Endothelial cell of umbilical vein (primary cell): ENCODE data around the gene CNTNAP4. TPM values are rescaled to one million over a fixed set of nuclear protein-coding genes. Genes with fewer than 3 reads are reported as not detected.

Experiments
- BruUV-seq: library from RNA; stranded (reverse); fragments of 400-500 nt; replicated peaks from 2 replicates; lab custom pipeline; 2021; lab: Mats Ljungman, UMichigan
- CTCF ChIA-PET: fragments of 300-600, 350-600 bp; sonication (Branson Sonifier 250); formaldehyde crosslinking; loops from one replicate; lab custom pipeline; 2021; ENCODE audit warnings: antibody characterized with exemption, inconsistent platforms; lab: Charles Lee
- POLR2A ChIA-PET: fragments of 300-600, 350-600 bp; sonication (Branson Sonifier 250); formaldehyde crosslinking; loops from one replicate; lab custom pipeline; 2021; ENCODE audit warnings: antibody characterized with exemption, inconsistent platforms; lab: Charles Lee
- DNase-seq: peaks from one replicate; pipeline ENCODE4 v3.0.0-alpha.2; 2011; ENCODE audit warnings: low read depth, low spot score
- FAIRE-seq: peaks from 2 replicates; lab custom pipeline; 2011; peaks lifted over from hg19 to GRCh38; lab: Jason Lieb, UNC
- H2AFZ ChIP-seq: 2 replicates; pipeline ENCODE4 v1.6.0; 2012; ENCODE audit warnings: low read depth, low read length, control low read depth, inconsistent platforms
- H3K27ac ChIP-seq: 2 replicates; pipeline ENCODE4 v1.5.1; 2011; ENCODE audit warnings: low read depth, mild to moderate bottlenecking, control low read depth, low read length, moderate library complexity; ENCODE audit not compliant: insufficient read depth
- H3K27me3 ChIP-seq, 2 experiments: 2 replicates each; pipeline versions ENCODE4 v1.6.0 to v1.6.1; 2011; ENCODE audit warnings: low read length in 2 of 2, mixed read lengths in 1 of 2; ENCODE audit not compliant: control insufficient read depth in 2 of 2, insufficient read depth in 2 of 2
- H3K36me3 ChIP-seq, 2 experiments: 2 replicates in 1 of 2; 3 replicates in 1 of 2; pipeline ENCODE4 v1.5.1; 2011; ENCODE audit warnings: low read length in 2 of 2, mild to moderate bottlenecking in 1 of 2, moderate library complexity in 1 of 2; ENCODE audit not compliant: control insufficient read depth in 2 of 2, insufficient read depth in 2 of 2; ENCODE audit errors: extremely low read depth in 1 of 2
- H3K4me1 ChIP-seq: 3 replicates; pipeline ENCODE4 v1.5.1; 2011; ENCODE audit warnings: mild to moderate bottlenecking, low read length; ENCODE audit not compliant: control insufficient read depth, insufficient read depth; ENCODE audit errors: extremely low read depth
- H3K4me2 ChIP-seq: 2 replicates; pipeline ENCODE4 v1.6.1; 2011; ENCODE audit warnings: low read length, control low read depth, mixed read lengths; ENCODE audit not compliant: insufficient read depth
- H3K4me3 ChIP-seq, 3 experiments: fragments of 200-600 bp in 1 of 3; sonication (generic), shearing (Covaris generic) in 1 of 3; replicated peaks in 1 of 3; 2 replicates each; pipeline ENCODE4 v1.5.1; 2011 to 2016; ENCODE audit warnings: control low read depth in 3 of 3, low read length in 3 of 3, mild to moderate bottlenecking in 2 of 3, inconsistent platforms in 1 of 3, low read depth in 1 of 3, moderate library complexity in 1 of 3; ENCODE audit not compliant: insufficient read depth in 1 of 3
- H3K79me2 ChIP-seq: 2 replicates; pipeline ENCODE4 v1.6.0; 2012; ENCODE audit warnings: low read length, inconsistent platforms; ENCODE audit not compliant: control insufficient read depth, insufficient read depth
- H3K9ac ChIP-seq: replicated peaks from 2 replicates; pipeline ENCODE3; 2011; ENCODE audit warnings: low read length, control low read depth; ENCODE audit not compliant: insufficient read depth; ENCODE audit errors: extremely low read depth
- H3K9me1 ChIP-seq: replicated peaks from 3 replicates; pipeline ENCODE4 v1.6.0; 2011; ENCODE audit warnings: mild to moderate bottlenecking, low read length; ENCODE audit not compliant: control insufficient read depth, insufficient read depth; ENCODE audit errors: extremely low read depth
- H3K9me3 ChIP-seq: replicated peaks from 2 replicates; pipeline ENCODE4 v1.5.1; 2012; ENCODE audit warnings: low read length, inconsistent platforms; ENCODE audit not compliant: control insufficient read depth, insufficient read depth
- H4K20me1 ChIP-seq: replicated peaks from 2 replicates; pipeline ENCODE3; 2011; ENCODE audit warnings: mild to moderate bottlenecking, low read length; ENCODE audit not compliant: control insufficient read depth, insufficient read depth; ENCODE audit errors: extremely low read depth
- CTCF ChIP-seq, 2 donors: IDR thresholded peaks; 1 replicate in 1 of 2; 2 replicates in 1 of 2; pipeline ENCODE4 v1.5.1; 2011; ENCODE audit warnings: low read length in 2 of 2, mild to moderate bottlenecking in 2 of 2, moderate library complexity in 2 of 2, control low read depth in 1 of 2, inconsistent platforms in 1 of 2, low read depth in 1 of 2; ENCODE audit not compliant: insufficient read depth in 1 of 2; ENCODE audit errors: extremely low read depth in 1 of 2
- EZH2 ChIP-seq: IDR thresholded peaks from 2 replicates; pipeline ENCODE4 v1.6.1; 2012; ENCODE audit warnings: borderline replicate concordance, low read depth, mild to moderate bottlenecking, moderate library complexity, low read length, inconsistent platforms; ENCODE audit not compliant: severe bottlenecking
- FOS ChIP-seq: IDR thresholded peaks from 2 replicates; pipeline ENCODE4 v1.6.1; 2011; ENCODE audit warnings: mild to moderate bottlenecking, low read length, moderate library complexity, borderline replicate concordance; ENCODE audit not compliant: insufficient read depth
- GATA2 ChIP-seq: IDR thresholded peaks from 2 replicates; pipeline ENCODE4 v1.7.0; 2011; ENCODE audit warnings: low read depth, mild to moderate bottlenecking, moderate library complexity, mixed read lengths, low read length; ENCODE audit not compliant: insufficient read length, insufficient read depth
- JUN ChIP-seq: IDR thresholded peaks from 2 replicates; pipeline ENCODE4 v1.6.1; 2011; ENCODE audit warnings: borderline replicate concordance, low read depth; ENCODE audit not compliant: insufficient read length, insufficient read depth
- MAX ChIP-seq: IDR thresholded peaks from 2 replicates; pipeline ENCODE4 v1.6.1; 2011; ENCODE audit not compliant: insufficient read depth, insufficient read length
- MYC ChIP-seq: IDR thresholded peaks from one replicate; pipeline ENCODE4 v1.6.1; 2011; ENCODE audit warnings: mild to moderate bottlenecking, low read depth, low read length
- POLR2A ChIP-seq: IDR thresholded peaks from 2 replicates; pipeline ENCODE4 v1.6.1; 2012; ENCODE audit warnings: low read depth, mild to moderate bottlenecking, control low read depth, low read length
- POLR2AphosphoS5 ChIP-seq: IDR thresholded peaks from 2 replicates; pipeline ENCODE4 v1.6.1; 2012; ENCODE audit warnings: low read depth, mild to moderate bottlenecking, control low read depth, low read length, moderate library complexity; ENCODE audit not compliant: insufficient read depth
- dilution Hi-C: fragments of 300-500 bp; cut with MboI; formaldehyde crosslinking; loops from one replicate; pipeline ENCODE4 v1.15.0; 2019; ENCODE audit warnings: low sequenced_read_pairs; ENCODE audit not compliant: extremely low pct_ligation_motif_present
- intact Hi-C: fragments of 100-400 bp; cut with micrococcal nuclease; formaldehyde crosslinking; loops from one replicate; pipeline ENCODE4 v1.10.0; 2022
- polyA plus RNA-seq, 4 experiments: library from polyadenylated mRNA; depleted of rRNA in 3 of 4; stranded (reverse) in 3 of 4; unstranded in 1 of 4; fragments of >200 nt; gene quantifications; 2 replicates each; pipeline versions ENCODE4 v1.2.1 to v1.2.3, GENCODE V29; 2011 to 2012; ENCODE audit warnings: missing spikeins in 1 of 4
- total RNA-seq: library from RNA; stranded (reverse); gene quantifications from 2 replicates; pipeline ENCODE4 v1.2.3, GENCODE V29; 2021

CNTNAP4 gene
- total and polyA plus RNA-seq, 2 donors (not counting 3 experiments of a cell fraction or from before 2014, with no cell fraction given) = not detected

- dilution Hi-C loops (no loop called here), intact Hi-C loops (no loop called here)
- Histone ChIP-seq H3K4me3 (no peak overlapping the region), H3K9ac (no peak overlapping the region), H3K27ac (no peak overlapping the region), H3K9me1 (no peaks in the 10 kb centered on the region), H3K27me3 (no peaks in the 10 kb centered on the region), H3K79me2 (no peaks in the 10 kb centered on the region), H4K20me1 (no peaks in the 10 kb centered on the region), H3K36me3 (no peaks in the 10 kb centered on the region), H3K4me2 (no peak overlapping the region), H2AFZ (no peak overlapping the region), H3K4me1 (no peaks in the 10 kb centered on the region), H3K9me3 (no peaks in the 10 kb centered on the region)
- no TSS peak for BruUV-seq
- ChIA-PET POLR2A (no interaction called here), CTCF (no interaction called here)
- no peak for TF ChIP-seq POLR2AphosphoS5
- FAIRE-seq (no peak), DNase-seq (no peak)
Observed at GRCh38 chr16:76541070-76541469, 263.9 kb downstream of the CNTNAP4 start.

- no peaks in the 10 kb centered on the region for H4K20me1 ChIP-seq
- H3K4me1 ChIP-seq = no peaks in the 10 kb centered on the region
- no peaks in the 10 kb centered on the region for H3K79me2 ChIP-seq
- H3K4me3 ChIP-seq = no peak overlapping the region
- ChIA-PET POLR2A (no interaction called here), CTCF (no interaction called here)
- intact Hi-C loops = no loop called here
- TF ChIP-seq JUN = no peak
- no peak for TF ChIP-seq FOS
- TF ChIP-seq POLR2A = no peak
- TF ChIP-seq CTCF (IDR thresholded peaks at IDR 0.05; ENCODE audit: extremely low read depth in 1 of 2, insufficient read depth in 1 of 2, low read depth in 1 of 2, low read length in 2 of 2) = no peak
- no peak for TF ChIP-seq MYC
- no peak for TF ChIP-seq POLR2AphosphoS5
- TF ChIP-seq EZH2 = no peak
- TF ChIP-seq MAX = no peak
- TF ChIP-seq GATA2 = no peak
- no peak overlapping the region for H3K27ac ChIP-seq
- no peak overlapping the region for H3K9ac ChIP-seq
- no peaks in the 10 kb centered on the region for H3K9me3 ChIP-seq
- no peaks in the 10 kb centered on the region for H3K27me3 ChIP-seq
- BruUV-seq = no TSS peak
- no peaks in the 10 kb centered on the region for H3K36me3 ChIP-seq
- no peak overlapping the region for H3K4me2 ChIP-seq
- no peaks in the 10 kb centered on the region for H3K9me1 ChIP-seq
- H2AFZ ChIP-seq = no peak overlapping the region
- FAIRE-seq (no peak), DNase-seq (no peak)
- dilution Hi-C loops = no loop called here
Observed at GRCh38 chr16:76565542-76565941, 288.3 kb downstream of the CNTNAP4 start.
